ENCODE results near the gene RP2. TPM values are rescaled to one million over a fixed set of nuclear protein-coding genes. Genes with fewer than 3 reads are reported as not detected.

The RP2 gene
- total RNA-seq, 1 experiment from 2014 or later = 5.1 TPM

GRCh38 chrX:46838974-46839480 lies 2.2 kb downstream of the RP2 start:
- no peak overlapping the region for H3K23ac ChIP-seq (ENCODE audit: insufficient read length, low read depth, low read length)
- no peaks in the 10 kb centered on the region for H3K79me2 ChIP-seq (ENCODE audit: insufficient read depth, low read length)
- no peak overlapping the region for H3K56ac ChIP-seq (ENCODE audit: insufficient read length, low read depth, low read length)
- Mint-ChIP-seq H3K27ac (no peak overlapping the region), H3K4me3 (no peak overlapping the region), H3K9me3 (peaks cover 36 to 37% of the 10 kb centered on the region in 2 experiments), H3K36me3 (ENCODE audit: insufficient read depth in 1 of 3, low read depth in 3 of 3) (peaks cover 0 to 9% (median 6%) of the 10 kb centered on the region in 3 experiments; a peak in 4 of 7 replicates), H3K4me1 (no peaks in the 10 kb centered on the region), H3K27me3 (ENCODE audit: low read depth) (peaks cover 1% of the 10 kb centered on the region; the same call in 1 of the 2 replicates)
- no peak overlapping the region for H3K14ac ChIP-seq (ENCODE audit: insufficient read depth, low read length)
- peaks cover 3% of the 10 kb centered on the region for H3K79me1 ChIP-seq (ENCODE audit: insufficient read depth, low read depth, low read length, poor library complexity, severe bottlenecking)
- H2BK12ac ChIP-seq (ENCODE audit: insufficient read length, low read depth, low read length) = no peak overlapping the region
- H2BK15ac ChIP-seq (ENCODE audit: low read depth, low read length) = no peak overlapping the region
- H4K8ac ChIP-seq (replicated peaks; ENCODE audit: insufficient read length, low read depth, low read length) = no peak overlapping the region
- no peak overlapping the region for H3K18ac ChIP-seq (ENCODE audit: insufficient read length, low read depth, low read length)
- no peak overlapping the region for H3K4me2 ChIP-seq (ENCODE audit: insufficient read depth, insufficient read length, low read length)
- no peak overlapping the region for H4K91ac ChIP-seq (ENCODE audit: insufficient read length, low read depth, low read length)
- no CpG with 5 or more reads among the region's 1 CpG for WGBS (ENCODE audit: extremely low coverage, insufficient read length, low lambda C conversion rate)
- H3K4ac ChIP-seq (ENCODE audit: low read depth, low read length) = no peak overlapping the region
- H2AFZ ChIP-seq (ENCODE audit: low read length) = no peak overlapping the region
- no peak overlapping the region for H3T11ph ChIP-seq (ENCODE audit: low read length)
- no peak overlapping the region for H2BK5ac ChIP-seq (ENCODE audit: insufficient read length, low read length)
- H2BK120ac ChIP-seq (ENCODE audit: low read depth, low read length, poor library complexity, severe bottlenecking) = no peak overlapping the region
- peaks cover 8% of the 10 kb centered on the region for H3K23me2 ChIP-seq (ENCODE audit: insufficient read length, low read depth, low read length, poor library complexity, severe bottlenecking)
- H3K4me1 ChIP-seq (ENCODE audit: insufficient read depth, low read length) = no peaks in the 10 kb centered on the region
- no peaks in the 10 kb centered on the region for H3K9me3 ChIP-seq (ENCODE audit: control insufficient read depth, low read depth, low read length)
- no peak for TF ChIP-seq CTCF (conservative IDR thresholded peaks at IDR 0.05)
- no peak overlapping the region for H2BK20ac ChIP-seq (ENCODE audit: low read depth, low read length, poor library complexity, severe bottlenecking)
- H4K5ac ChIP-seq (ENCODE audit: insufficient read length, low read depth, low read length) = no peak overlapping the region
- no peak overlapping the region for H2AK5ac ChIP-seq (ENCODE audit: insufficient read length, low read length)
- H3K27me3 ChIP-seq (ENCODE audit: insufficient read depth, low read length) = no peaks in the 10 kb centered on the region
- no peak overlapping the region for H3K9ac ChIP-seq (ENCODE audit: extremely low read depth, insufficient read length, low read length)
- no peaks in the 10 kb centered on the region for H4K20me1 ChIP-seq (ENCODE audit: control insufficient read depth, insufficient read depth, insufficient read length)
- no peak overlapping the region for H3K27ac ChIP-seq (ENCODE audit: insufficient read length, low read depth, low read length)
- no peak for DNase-seq

Data from H9 (cell line).